ENCODE data around the gene DDX10.

The DDX10 gene

GRCh38 chr11:108854346-108854745, 189.5 kb downstream of the DDX10 start:
- Histone ChIP-seq H3K27ac (ENCODE audit: low read depth, low read length) (peak overlapping the region; percentile 36; the same call in 1 of the 2 replicates), H3K4me1 (ENCODE audit: control insufficient read depth, low read length) (peaks cover 23% of the 10 kb centered on the region), H3K79me2 (ENCODE audit: control insufficient read depth, low read length) (no peaks in the 10 kb centered on the region), H3K9me2 (replicated peaks; ENCODE audit: control insufficient read depth, low read length) (no peaks in the 10 kb centered on the region), H3F3A (ENCODE audit: control insufficient read depth, insufficient read depth) (0 out of 2 replicates have a peak, but pooled peaks cover 2% of the 10 kb centered on the region), H3K4me3 (ENCODE audit: low read length) (peak overlapping the region; percentile 62), H3K36me3 (ENCODE audit: control insufficient read depth, low read length) (peaks cover 13% of the 10 kb centered on the region; the same call in 1 of the 2 replicates), H4K20me1 (ENCODE audit: control insufficient read depth, insufficient read depth, low read depth, low read length) (no peaks in the 10 kb centered on the region), H3K9me3 (ENCODE audit: control insufficient read depth, insufficient read depth, low read length) (no peaks in the 10 kb centered on the region), H3K4me2 (ENCODE audit: low read length) (peak overlapping the region; percentile 76), H3K27me3 (ENCODE audit: control insufficient read depth, low read length) (no peaks in the 10 kb centered on the region)
- TF ChIP-seq CTCF (IDR thresholded peaks at IDR 0.05; ENCODE audit: low read depth, low read length, poor library complexity, severe bottlenecking) (no peak), EZH2phosphoT487 (IDR thresholded peaks at IDR 0.05; ENCODE audit: borderline replicate concordance, low read length) (no peak)

- no peak for TF ChIP-seq CTCF (IDR thresholded peaks at IDR 0.05; ENCODE audit: low read depth, low read length, poor library complexity, severe bottlenecking)
- TF ChIP-seq EZH2phosphoT487 (IDR thresholded peaks at IDR 0.05; ENCODE audit: borderline replicate concordance, low read length): no peak
Measured at GRCh38 chr11:108857382-108857781, 192.5 kb downstream of the DDX10 start.

GRCh38 chr11:108858622-108859021, 193.8 kb downstream of the DDX10 start:
- no peak overlapping the region for H3K4me2 ChIP-seq (ENCODE audit: low read length)
- no peaks in the 10 kb centered on the region for H3K27me3 ChIP-seq (ENCODE audit: control insufficient read depth, low read length)
- H3K79me2 ChIP-seq (ENCODE audit: control insufficient read depth, low read length): no peaks in the 10 kb centered on the region
- peaks cover 14% of the 10 kb centered on the region for H3K4me1 ChIP-seq (ENCODE audit: control insufficient read depth, low read length)
- TF ChIP-seq EZH2phosphoT487 (IDR thresholded peaks at IDR 0.05; ENCODE audit: borderline replicate concordance, low read length): no peak
- TF ChIP-seq CTCF (IDR thresholded peaks at IDR 0.05; ENCODE audit: low read depth, low read length, poor library complexity, severe bottlenecking): no peak
- H4K20me1 ChIP-seq (ENCODE audit: control insufficient read depth, insufficient read depth, low read depth, low read length): no peaks in the 10 kb centered on the region
- H3K36me3 ChIP-seq (ENCODE audit: control insufficient read depth, low read length): 0 out of 2 replicates have a peak, but pooled peaks cover 3% of the 10 kb centered on the region
- H3F3A ChIP-seq (ENCODE audit: control insufficient read depth, insufficient read depth): no peaks in the 10 kb centered on the region
- H3K4me3 ChIP-seq (ENCODE audit: low read length): no peak overlapping the region
- H3K9me2 ChIP-seq (replicated peaks; ENCODE audit: control insufficient read depth, low read length): no peaks in the 10 kb centered on the region
- no peak overlapping the region for H3K27ac ChIP-seq (ENCODE audit: low read depth, low read length)
- no peaks in the 10 kb centered on the region for H3K9me3 ChIP-seq (ENCODE audit: control insufficient read depth, insufficient read depth, low read length)

More at GRCh38 chr11:108857382-108857781, 192.5 kb downstream of the DDX10 start:
- no peak overlapping the region for H3K27ac ChIP-seq (ENCODE audit: low read depth, low read length)
- peaks cover 23% of the 10 kb centered on the region for H3K4me1 ChIP-seq (ENCODE audit: control insufficient read depth, low read length)
- H3F3A ChIP-seq (ENCODE audit: control insufficient read depth, insufficient read depth): 0 out of 2 replicates have a peak, but pooled peaks cover 2% of the 10 kb centered on the region
- H3K79me2 ChIP-seq (ENCODE audit: control insufficient read depth, low read length): no peaks in the 10 kb centered on the region
- peaks cover 6% of the 10 kb centered on the region; the same call in 1 of the 2 replicates for H3K36me3 ChIP-seq (ENCODE audit: control insufficient read depth, low read length)
- H3K4me2 ChIP-seq (ENCODE audit: low read length): no peak overlapping the region
- no peaks in the 10 kb centered on the region for H3K9me2 ChIP-seq (replicated peaks; ENCODE audit: control insufficient read depth, low read length)
- no peak overlapping the region for H3K4me3 ChIP-seq (ENCODE audit: low read length)
- H3K27me3 ChIP-seq (ENCODE audit: control insufficient read depth, low read length): no peaks in the 10 kb centered on the region
- no peaks in the 10 kb centered on the region for H3K9me3 ChIP-seq (ENCODE audit: control insufficient read depth, insufficient read depth, low read length)
- H4K20me1 ChIP-seq (ENCODE audit: control insufficient read depth, insufficient read depth, low read depth, low read length): no peaks in the 10 kb centered on the region

Data from DOHH2 (cell line).